ENCODE results near the gene RAB36.

DNA sequence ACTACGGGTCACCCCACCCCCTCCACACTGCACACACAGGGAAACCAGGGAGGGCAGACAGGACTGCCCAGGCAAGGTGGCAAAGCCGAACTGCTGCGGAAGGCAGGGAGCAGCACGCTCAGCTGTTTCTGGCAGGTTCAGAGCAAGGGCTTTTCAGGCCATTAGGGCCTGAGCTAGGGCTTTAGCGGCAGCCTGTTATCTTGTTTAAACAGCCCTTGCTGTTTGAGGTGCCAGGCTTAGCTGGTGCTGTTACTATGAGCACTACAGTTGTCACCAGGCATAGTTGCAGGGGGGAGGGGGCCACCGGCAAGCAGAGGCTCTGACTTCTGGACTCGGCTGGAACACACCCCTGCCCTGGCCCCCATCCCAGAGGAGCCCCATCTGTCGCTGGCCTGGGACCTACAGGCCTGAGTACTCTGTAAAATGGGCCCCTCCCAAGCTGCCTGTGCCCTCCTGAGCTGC, 38.3 kb upstream of the RAB36 start:
- TF ChIP-seq CTCF (IDR thresholded peaks at IDR 0.05; ENCODE audit: borderline replicate concordance, extremely low read depth, low read length, poor library complexity, severe bottlenecking), result no peak
- no peak for TF ChIP-seq EZH2 (IDR thresholded peaks at IDR 0.05; ENCODE audit: borderline replicate concordance, low read depth, low read length, severe bottlenecking)
